Caco-2 (cell line): ENCODE measurements around the gene UGT1A6. TPM values are rescaled to one million over a fixed set of nuclear protein-coding genes. Genes with fewer than 3 reads are reported as not detected.
"Not testable (repeated sequence)": the region's sequence is repeated elsewhere in the genome, so short reads cannot be mapped to it uniquely, and the experiment has no call there.

Experiments
- BruUV-seq: library from RNA; stranded (reverse); fragments of 400-500 nt; replicated peaks from 2 replicates; lab custom pipeline; 2021; lab: Mats Ljungman, UMichigan
- CTCF ChIA-PET: fragments of 300-600 bp; sonication (Branson Sonifier 250); formaldehyde crosslinking; loops from one replicate; lab custom pipeline; 2022; ENCODE audit warnings: antibody characterized with exemption; lab: Charles Lee
- POLR2A ChIA-PET: fragments of 300-600 bp; sonication (Branson Sonifier 250); formaldehyde crosslinking; loops from one replicate; lab custom pipeline; 2022; ENCODE audit warnings: antibody characterized with exemption; lab: Charles Lee
- DNase-seq, 2 experiments: peaks; one replicate each; pipeline versions ENCODE4 v3.0.0 to v3.0.0-alpha.2; 2020 to 2022
- H3K27me3 ChIP-seq: replicated peaks from 2 replicates; pipeline ENCODE4 v1.6.0; 2011; ENCODE audit warnings: low read length; ENCODE audit not compliant: control insufficient read depth, insufficient read depth
- H3K36me3 ChIP-seq: 2 replicates; pipeline ENCODE4 v1.5.1; 2011; ENCODE audit warnings: low read length; ENCODE audit not compliant: control insufficient read depth, insufficient read depth
- H3K4me1 ChIP-seq: fragments of 250-450 bp; sonication (Bioruptor Pico); 2 replicates; pipeline ENCODE4 v1.5.1; 2020; ENCODE audit warnings: mild to moderate bottlenecking
- H3K4me3 ChIP-seq: 2 replicates; pipeline ENCODE4 v1.5.1; 2011; ENCODE audit warnings: low read depth, mild to moderate bottlenecking, control low read depth, low read length
- H3K9me3 ChIP-seq: fragments of 250-450 bp; sonication (Bioruptor Pico); 2 replicates; pipeline ENCODE4 v1.5.1; 2020; ENCODE audit warnings: mild to moderate bottlenecking, moderate library complexity
- H3K27ac Mint-ChIP-seq: one replicate; pipeline ENCODE4 v1.8.0; 2022; ENCODE audit warnings: mixed read lengths; ENCODE audit not compliant: unreplicated experiment
- H3K27me3 Mint-ChIP-seq: one replicate; pipeline ENCODE4 v1.8.0; 2022; ENCODE audit warnings: mixed read lengths; ENCODE audit not compliant: insufficient read depth, unreplicated experiment
- H3K36me3 Mint-ChIP-seq: one replicate; pipeline ENCODE4 v1.8.0; 2022; ENCODE audit warnings: mild to moderate bottlenecking, mixed read lengths; ENCODE audit not compliant: insufficient read depth, unreplicated experiment
- H3K4me1 Mint-ChIP-seq: one replicate; pipeline ENCODE4 v1.8.0; 2022; ENCODE audit warnings: low read depth, mixed read lengths; ENCODE audit not compliant: unreplicated experiment
- H3K4me3 Mint-ChIP-seq: one replicate; pipeline ENCODE4 v1.8.0; 2022; ENCODE audit warnings: mild to moderate bottlenecking, moderate library complexity, mixed read lengths; ENCODE audit not compliant: unreplicated experiment
- H3K9me3 Mint-ChIP-seq: one replicate; pipeline ENCODE4 v1.8.0; 2022; ENCODE audit warnings: mixed read lengths; ENCODE audit not compliant: unreplicated experiment
- intact Hi-C: fragments of 100-400 bp; cut with micrococcal nuclease; formaldehyde crosslinking; loops from one replicate; pipeline ENCODE4 v1.10.0; 2022; ENCODE audit not compliant: unreplicated experiment
- total RNA-seq: library from RNA; stranded (reverse); gene quantifications from 2 replicates; pipeline ENCODE4 v1.2.3, GENCODE V29; 2022
- TF ChIP-seq, protein P1 (sequence below), 2 experiments: fragments of 200-600 bp in 1 of 2; IDR thresholded peaks; 1 replicate in 1 of 2; 2 replicates in 1 of 2; pipeline versions ENCODE4 v1.5.1 to v1.8.0; 2011 to 2022; ENCODE audit warnings: antibody characterized with exemption in 1 of 2, control low read depth in 1 of 2, inconsistent platforms in 1 of 2, low read depth in 1 of 2, low read length in 1 of 2, mild to moderate bottlenecking in 1 of 2, moderate library complexity in 1 of 2; ENCODE audit not compliant: insufficient read depth in 1 of 2, severe bottlenecking in 1 of 2, unreplicated experiment in 1 of 2

The UGT1A6 gene
- total RNA-seq, 1 experiment from 2014 or later, result 33.9 TPM

DNA sequence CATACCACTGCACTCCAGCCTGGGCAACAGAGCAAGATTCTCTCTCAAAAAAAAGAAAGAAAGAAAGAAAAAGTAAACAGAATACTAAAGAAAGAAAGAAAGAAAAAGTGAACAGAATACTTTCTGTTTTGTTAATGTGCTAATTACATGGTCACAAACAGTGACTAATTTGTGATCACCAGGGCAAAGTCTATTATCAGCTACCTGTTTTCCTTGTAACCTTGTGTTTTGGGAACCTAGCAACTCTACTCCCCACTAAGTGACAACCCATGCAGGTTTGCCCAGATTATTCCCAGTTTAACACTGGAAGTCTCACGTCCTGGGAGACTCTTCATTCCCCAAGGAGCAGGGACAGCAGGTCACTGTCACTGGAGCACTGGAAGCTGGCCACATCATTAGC, 37.6 kb upstream of the UGT1A6 start:
- H3K4me3 Mint-ChIP-seq, result no peak overlapping the region
- DNase-seq, result no peak
- H3K27ac Mint-ChIP-seq, result no peak overlapping the region
- ChIA-PET CTCF (no interaction called here), POLR2A (no interaction called here)
- no peaks in the 10 kb centered on the region for H3K9me3 ChIP-seq
- no peaks in the 10 kb centered on the region for H3K36me3 ChIP-seq
- H3K4me1 Mint-ChIP-seq, result no peaks in the 10 kb centered on the region
- no TSS peak for BruUV-seq
- intact Hi-C loops, result no loop called here
- no peaks in the 10 kb centered on the region for H3K9me3 Mint-ChIP-seq
- no peaks in the 10 kb centered on the region for H3K4me1 ChIP-seq
- TF ChIP-seq, protein P1, sequence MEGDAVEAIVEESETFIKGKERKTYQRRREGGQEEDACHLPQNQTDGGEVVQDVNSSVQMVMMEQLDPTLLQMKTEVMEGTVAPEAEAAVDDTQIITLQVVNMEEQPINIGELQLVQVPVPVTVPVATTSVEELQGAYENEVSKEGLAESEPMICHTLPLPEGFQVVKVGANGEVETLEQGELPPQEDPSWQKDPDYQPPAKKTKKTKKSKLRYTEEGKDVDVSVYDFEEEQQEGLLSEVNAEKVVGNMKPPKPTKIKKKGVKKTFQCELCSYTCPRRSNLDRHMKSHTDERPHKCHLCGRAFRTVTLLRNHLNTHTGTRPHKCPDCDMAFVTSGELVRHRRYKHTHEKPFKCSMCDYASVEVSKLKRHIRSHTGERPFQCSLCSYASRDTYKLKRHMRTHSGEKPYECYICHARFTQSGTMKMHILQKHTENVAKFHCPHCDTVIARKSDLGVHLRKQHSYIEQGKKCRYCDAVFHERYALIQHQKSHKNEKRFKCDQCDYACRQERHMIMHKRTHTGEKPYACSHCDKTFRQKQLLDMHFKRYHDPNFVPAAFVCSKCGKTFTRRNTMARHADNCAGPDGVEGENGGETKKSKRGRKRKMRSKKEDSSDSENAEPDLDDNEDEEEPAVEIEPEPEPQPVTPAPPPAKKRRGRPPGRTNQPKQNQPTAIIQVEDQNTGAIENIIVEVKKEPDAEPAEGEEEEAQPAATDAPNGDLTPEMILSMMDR (IDR thresholded peaks at IDR 0.05; ENCODE audit: insufficient read depth in 1 of 2, low read depth in 1 of 2, low read length in 1 of 2, severe bottlenecking in 1 of 2, unreplicated experiment in 1 of 2), result no peak
- H3K36me3 Mint-ChIP-seq, result no peaks in the 10 kb centered on the region
- no peaks in the 10 kb centered on the region for H3K27me3 Mint-ChIP-seq
- no peaks in the 10 kb centered on the region for H3K27me3 ChIP-seq
- H3K4me3 ChIP-seq, result no peak overlapping the region

DNA sequence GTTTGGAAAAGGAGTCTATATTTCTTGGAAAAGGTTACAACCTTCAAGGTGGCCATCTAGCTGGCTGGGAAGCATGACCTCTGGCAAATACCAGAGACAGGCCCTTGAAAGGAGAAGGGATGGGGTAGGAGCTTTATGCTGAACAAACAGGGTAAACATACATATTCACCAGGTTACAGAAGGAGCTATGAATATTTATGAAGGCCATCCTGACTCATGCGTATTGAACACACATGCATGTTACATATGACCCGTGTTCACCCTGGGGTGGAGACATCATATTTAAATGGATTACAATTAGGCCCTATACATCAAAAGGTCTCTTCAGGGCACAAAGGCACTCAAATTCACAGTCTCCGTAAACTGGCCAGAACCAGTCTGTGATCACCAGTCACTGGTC, 36.7 kb upstream of the UGT1A6 start:
- H3K9me3 Mint-ChIP-seq, CTCF ChIA-PET: not testable (repeated sequence)

DNA sequence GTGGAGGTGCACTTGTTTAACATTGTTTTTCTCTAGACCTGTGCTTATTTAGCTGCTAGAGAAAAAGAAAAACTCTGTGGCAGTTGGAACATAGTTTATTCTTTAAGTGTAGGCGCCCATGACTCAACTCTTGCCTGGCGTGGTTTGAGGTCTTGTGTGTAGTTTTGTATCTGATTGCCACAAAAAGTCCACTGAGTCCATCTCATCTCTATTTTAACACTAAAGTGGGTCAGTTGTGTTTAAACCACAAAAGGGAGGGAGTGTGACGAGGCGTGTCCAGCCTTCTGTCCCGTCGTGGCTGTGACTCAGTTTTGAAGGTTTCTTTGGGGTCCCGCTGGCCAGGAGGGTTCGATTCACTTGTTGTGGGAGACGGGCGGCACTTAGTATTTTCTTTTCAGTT, 36.2 kb upstream of the UGT1A6 start:
- H3K9me3 Mint-ChIP-seq, result no peaks in the 10 kb centered on the region
- H3K4me1 Mint-ChIP-seq, result no peaks in the 10 kb centered on the region
- no peaks in the 10 kb centered on the region for H3K27me3 ChIP-seq
- no peaks in the 10 kb centered on the region for H3K36me3 Mint-ChIP-seq
- no peak overlapping the region for H3K4me3 Mint-ChIP-seq
- H3K27me3 Mint-ChIP-seq, result no peaks in the 10 kb centered on the region
- no peak overlapping the region for H3K4me3 ChIP-seq
- intact Hi-C loops, result no loop called here
- ChIA-PET POLR2A (no interaction called here), CTCF (no interaction called here)
- H3K27ac Mint-ChIP-seq, result no peak overlapping the region
- H3K9me3 ChIP-seq, result no peaks in the 10 kb centered on the region
- no peak for DNase-seq
- H3K36me3 ChIP-seq, result no peaks in the 10 kb centered on the region
- H3K4me1 ChIP-seq, result no peaks in the 10 kb centered on the region
- TF ChIP-seq, protein P1 (IDR thresholded peaks at IDR 0.05; ENCODE audit: insufficient read depth in 1 of 2, low read depth in 1 of 2, low read length in 1 of 2, severe bottlenecking in 1 of 2, unreplicated experiment in 1 of 2), result no peak
- no TSS peak for BruUV-seq

More for the DNA sequence above, 36.7 kb upstream of the UGT1A6 start:
- H3K36me3 ChIP-seq, H3K4me3 Mint-ChIP-seq, H3K27me3 ChIP-seq, H3K36me3 Mint-ChIP-seq, H3K27me3 Mint-ChIP-seq, H3K27ac Mint-ChIP-seq, H3K4me1 ChIP-seq, BruUV-seq, POLR2A ChIA-PET, DNase-seq, H3K4me1 Mint-ChIP-seq, H3K4me3 ChIP-seq, H3K9me3 ChIP-seq, intact Hi-C loops: not testable (repeated sequence)

DNA sequence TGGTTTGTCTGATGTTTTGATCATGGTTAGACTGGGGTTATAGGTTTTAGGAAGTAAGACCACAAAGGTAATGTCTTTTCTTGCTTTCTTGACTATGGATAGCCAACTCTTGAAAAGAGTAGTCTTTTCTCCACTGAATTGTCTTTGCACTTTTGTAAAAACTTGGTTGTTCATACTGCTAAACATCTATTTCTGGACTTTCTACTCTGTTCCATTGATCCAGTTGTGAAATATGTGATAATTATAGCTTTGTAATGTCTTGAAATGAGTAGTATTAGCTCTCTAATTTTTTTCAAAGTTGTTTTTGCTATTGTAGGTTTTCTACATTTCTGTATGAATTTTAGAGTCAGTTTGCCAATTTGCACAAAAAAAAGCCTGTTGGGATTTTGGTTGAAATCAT, 34.1 kb upstream of the UGT1A6 start:
- H3K4me3 Mint-ChIP-seq, result no peak overlapping the region
- POLR2A ChIA-PET, result no interaction called here
- no peaks in the 10 kb centered on the region for H3K36me3 Mint-ChIP-seq
- no peak for DNase-seq
- no peaks in the 10 kb centered on the region for H3K27me3 Mint-ChIP-seq
- no peaks in the 10 kb centered on the region for H3K9me3 ChIP-seq
- H3K4me3 ChIP-seq, result no peak overlapping the region
- TF ChIP-seq, protein P1 (IDR thresholded peaks at IDR 0.05; ENCODE audit: insufficient read depth in 1 of 2, low read depth in 1 of 2, low read length in 1 of 2, severe bottlenecking in 1 of 2, unreplicated experiment in 1 of 2), result no peak
- H3K4me1 ChIP-seq, result no peaks in the 10 kb centered on the region
- H3K27me3 ChIP-seq, result no peaks in the 10 kb centered on the region
- intact Hi-C loops, result no loop called here
- H3K27ac Mint-ChIP-seq, result no peak overlapping the region
- H3K9me3 Mint-ChIP-seq, result no peaks in the 10 kb centered on the region
- CTCF ChIA-PET, result no interaction called here
- no peaks in the 10 kb centered on the region for H3K36me3 ChIP-seq
- BruUV-seq, result no TSS peak
- H3K4me1 Mint-ChIP-seq, result no peaks in the 10 kb centered on the region
